GM10266 (cell line): ENCODE data around the gene ATG14.
"Not testable (repeated sequence)": the region's sequence is repeated elsewhere in the genome, so short reads cannot be mapped to it uniquely, and the experiment has no call there.

ENCODE experiments used
- DNase-seq: peaks from one replicate; pipeline ENCODE4 v3.0.0; 2012; ENCODE audit errors: extremely low spot score
- TF ChIP-seq, protein P1 (sequence below): IDR thresholded peaks from 2 replicates; pipeline ENCODE4 v1.5.1; 2012; ENCODE audit warnings: mild to moderate bottlenecking, low read depth; ENCODE audit not compliant: control insufficient read depth, insufficient read depth; ENCODE audit errors: missing control alignments

Gene ATG14

GRCh38 chr14:55347040-55347439, 64.6 kb downstream of the ATG14 start:
- TF ChIP-seq, protein P1, sequence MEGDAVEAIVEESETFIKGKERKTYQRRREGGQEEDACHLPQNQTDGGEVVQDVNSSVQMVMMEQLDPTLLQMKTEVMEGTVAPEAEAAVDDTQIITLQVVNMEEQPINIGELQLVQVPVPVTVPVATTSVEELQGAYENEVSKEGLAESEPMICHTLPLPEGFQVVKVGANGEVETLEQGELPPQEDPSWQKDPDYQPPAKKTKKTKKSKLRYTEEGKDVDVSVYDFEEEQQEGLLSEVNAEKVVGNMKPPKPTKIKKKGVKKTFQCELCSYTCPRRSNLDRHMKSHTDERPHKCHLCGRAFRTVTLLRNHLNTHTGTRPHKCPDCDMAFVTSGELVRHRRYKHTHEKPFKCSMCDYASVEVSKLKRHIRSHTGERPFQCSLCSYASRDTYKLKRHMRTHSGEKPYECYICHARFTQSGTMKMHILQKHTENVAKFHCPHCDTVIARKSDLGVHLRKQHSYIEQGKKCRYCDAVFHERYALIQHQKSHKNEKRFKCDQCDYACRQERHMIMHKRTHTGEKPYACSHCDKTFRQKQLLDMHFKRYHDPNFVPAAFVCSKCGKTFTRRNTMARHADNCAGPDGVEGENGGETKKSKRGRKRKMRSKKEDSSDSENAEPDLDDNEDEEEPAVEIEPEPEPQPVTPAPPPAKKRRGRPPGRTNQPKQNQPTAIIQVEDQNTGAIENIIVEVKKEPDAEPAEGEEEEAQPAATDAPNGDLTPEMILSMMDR: no peak
- no peak for DNase-seq

GRCh38 chr14:55344582-55345163, 67.0 kb downstream of the ATG14 start:
- not testable (repeated sequence) for DNase-seq

DNA sequence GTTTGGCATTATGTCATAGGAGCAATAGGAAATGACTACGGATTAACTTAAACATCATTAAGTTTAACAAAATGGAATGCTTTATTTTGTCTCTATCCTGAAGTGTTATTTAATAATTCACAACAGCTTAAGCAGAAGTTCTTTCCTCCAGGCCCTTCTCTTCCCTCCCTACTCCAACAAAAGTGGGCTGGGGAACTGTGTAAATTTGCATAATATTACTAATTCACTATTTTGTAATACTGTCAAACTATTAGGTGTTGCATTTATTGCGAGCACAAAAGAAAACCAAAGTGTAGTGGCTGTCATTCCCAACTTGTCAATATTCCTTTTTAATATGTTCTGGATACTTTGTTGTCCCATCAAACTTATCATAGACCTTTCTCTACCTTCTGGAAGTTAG, 69.8 kb downstream of the ATG14 start:
- TF ChIP-seq, protein P1: no peak
- DNase-seq: no peak

DNA sequence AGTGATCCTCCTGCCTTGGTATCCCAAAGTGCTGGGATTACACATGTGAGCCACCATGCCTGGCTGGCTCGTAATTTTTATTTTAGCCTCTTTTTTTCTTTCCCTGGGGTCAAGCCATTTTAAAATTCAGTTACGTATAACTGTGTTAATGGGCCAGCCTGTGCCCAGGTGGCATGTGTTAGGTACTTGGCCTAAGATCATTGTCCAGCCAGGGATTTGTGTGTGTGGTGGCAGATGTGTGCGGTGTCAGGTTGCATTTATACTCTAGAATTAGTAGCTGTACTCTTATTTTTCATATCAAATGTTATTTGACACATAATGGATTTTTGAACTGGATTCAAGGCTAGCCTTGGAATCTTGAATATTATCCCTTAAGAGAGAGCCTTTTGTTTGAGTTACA, 71.1 kb downstream of the ATG14 start:
- DNase-seq: no peak
- TF ChIP-seq, protein P1: no peak

- TF ChIP-seq, protein P1: no peak
- DNase-seq: peak; percentile 39
Observed at GRCh38 chr14:55339770-55340169, 71.9 kb downstream of the ATG14 start.

- TF ChIP-seq, protein P1: no peak
- no peak for DNase-seq
Observed at GRCh38 chr14:55336691-55337090, 74.9 kb downstream of the ATG14 start.

- DNase-seq: no peak
- TF ChIP-seq, protein P1: no peak
Observed at GRCh38 chr14:55336162-55336561, 75.5 kb downstream of the ATG14 start.
